Neural crest cell (in vitro differentiated cells): ENCODE results near the gene TNF. TPM values are rescaled to one million over a fixed set of nuclear protein-coding genes. Genes with fewer than 3 reads are reported as not detected.
"Not testable (repeated sequence)": the region's sequence is repeated elsewhere in the genome, so short reads cannot be mapped to it uniquely, and the experiment has no call there.

Experiments used
- DNase-seq: peaks from one replicate; pipeline ENCODE4 v3.0.0; 2021; ENCODE audit warnings: low read depth, mixed read lengths, low spot score
- H3K27ac Mint-ChIP-seq: one replicate; pipeline ENCODE4 v1.8.0; 2021; ENCODE audit warnings: mild to moderate bottlenecking, mixed read lengths; ENCODE audit not compliant: unreplicated experiment
- H3K27me3 Mint-ChIP-seq: 2 replicates; pipeline ENCODE4 v1.8.0; 2021; ENCODE audit warnings: low read depth, mild to moderate bottlenecking, mixed read lengths
- H3K36me3 Mint-ChIP-seq: 2 replicates; pipeline ENCODE4 v1.8.0; 2021; ENCODE audit warnings: low read depth, mild to moderate bottlenecking, mixed read lengths
- H3K4me1 Mint-ChIP-seq: 2 replicates; pipeline ENCODE4 v1.8.0; 2021; ENCODE audit warnings: mixed read lengths
- H3K4me3 Mint-ChIP-seq: one replicate; pipeline ENCODE4 v1.8.0; 2021; ENCODE audit warnings: mild to moderate bottlenecking, mixed read lengths
- H3K9me3 Mint-ChIP-seq: 2 replicates; pipeline ENCODE4 v1.8.0; 2021; ENCODE audit warnings: mixed read lengths
- CTCF ChIP-seq: fragments of 200-600 bp; sonication (generic); conservative IDR thresholded peaks from 2 replicates; pipeline ENCODE4 v1.5.0; 2021; ENCODE audit warnings: antibody characterized with exemption, mild to moderate bottlenecking
- total RNA-seq: library from RNA; stranded (reverse); gene quantifications from 2 replicates; pipeline ENCODE4 v1.2.1, GENCODE V29; 2021

TNF gene
- total RNA-seq, 1 donor from 2014 or later, result not detected

GRCh38 chr6:31586008-31586407, 10.6 kb downstream of the TNF start, which contains the start of gene LST1:
Gene LST1 (plus strand): TSS chr6:31586277. CDS start chr6:31587300, 1,023 bp downstream.
- H3K36me3 Mint-ChIP-seq, result no peaks in the 10 kb centered on the region
- no peak for TF ChIP-seq CTCF
- no peak for DNase-seq
- peaks cover 11% of the 10 kb centered on the region for H3K27me3 Mint-ChIP-seq
- H3K9me3 Mint-ChIP-seq, result no peaks in the 10 kb centered on the region
- H3K4me3 Mint-ChIP-seq, result no peak within 1 kb of the TSS
- H3K27ac Mint-ChIP-seq, result no peak within 1 kb of the TSS
- peaks cover 20% of the 10 kb centered on the region for H3K4me1 Mint-ChIP-seq

GRCh38 chr6:31586599-31587281, 11.4 kb downstream of the TNF start:
- TF ChIP-seq CTCF, result no peak
- peaks cover 3% of the 10 kb centered on the region for H3K27me3 Mint-ChIP-seq
- DNase-seq, result no peak
- H3K9me3 Mint-ChIP-seq, result no peaks in the 10 kb centered on the region
- H3K4me3 Mint-ChIP-seq, result no peak overlapping the region
- H3K27ac Mint-ChIP-seq, result no peak overlapping the region
- no peaks in the 10 kb centered on the region for H3K36me3 Mint-ChIP-seq
- peaks cover 12% of the 10 kb centered on the region for H3K4me1 Mint-ChIP-seq

GRCh38 chr6:31587791-31588777, 12.7 kb downstream of the TNF start:
- H3K27ac Mint-ChIP-seq, result peak overlapping the region; percentile 83
- H3K27me3 Mint-ChIP-seq, result no peaks in the 10 kb centered on the region
- no peaks in the 10 kb centered on the region for H3K36me3 Mint-ChIP-seq
- peaks cover 10% of the 10 kb centered on the region for H3K4me1 Mint-ChIP-seq
- no peaks in the 10 kb centered on the region for H3K9me3 Mint-ChIP-seq
- no peak overlapping the region for H3K4me3 Mint-ChIP-seq
- no peak for DNase-seq
- no peak for TF ChIP-seq CTCF

- Mint-ChIP-seq H3K4me1 (peaks cover 10% of the 10 kb centered on the region), H3K36me3 (no peaks in the 10 kb centered on the region), H3K9me3 (no peaks in the 10 kb centered on the region), H3K27ac (no peak overlapping the region), H3K27me3 (no peaks in the 10 kb centered on the region), H3K4me3 (no peak overlapping the region)
- DNase-seq, result no peak
- no peak for TF ChIP-seq CTCF
Observed at GRCh38 chr6:31588871-31589650, 13.7 kb downstream of the TNF start.

- not testable (repeated sequence) for H3K9me3 Mint-ChIP-seq, H3K4me3 Mint-ChIP-seq, H3K4me1 Mint-ChIP-seq, H3K27ac Mint-ChIP-seq, H3K27me3 Mint-ChIP-seq, H3K36me3 Mint-ChIP-seq, DNase-seq
Observed at GRCh38 chr6:31590691-31591090, 15.3 kb downstream of the TNF start.
